Smooth muscle cell (in vitro differentiated cells): ENCODE data around the gene SOBP. TPM values are rescaled to one million over a fixed set of nuclear protein-coding genes. Genes with fewer than 3 reads are reported as not detected.

Experiments used
- DNase-seq: peaks from one replicate; lab custom pipeline; 2025; ENCODE audit not compliant: unreplicated experiment; lab: John Stamatoyannopoulos, UW
- H2AFZ ChIP-seq: fragments of 200-600 bp; sonication (generic); 2 replicates; pipeline ENCODE4 v1.6.0; 2016; ENCODE audit warnings: antibody characterized with exemption, low read depth, mild to moderate bottlenecking
- H3F3A ChIP-seq: fragments of 200-600 bp; sonication (generic); 2 replicates; pipeline ENCODE4 v1.6.0; 2017; ENCODE audit warnings: antibody characterized with exemption, low read depth
- H3K27ac ChIP-seq: fragments of 200-600 bp; sonication (generic); 2 replicates; pipeline ENCODE4 v1.5.1; 2016; ENCODE audit warnings: low read depth, mild to moderate bottlenecking
- H3K27me3 ChIP-seq: fragments of 200-600 bp; sonication (generic); 2 replicates; pipeline ENCODE4 v1.6.1; 2016; ENCODE audit warnings: low read depth, mild to moderate bottlenecking
- H3K36me3 ChIP-seq: fragments of 200-600 bp; sonication (generic); 2 replicates; pipeline ENCODE4 v1.5.1; 2016; ENCODE audit warnings: low read depth
- H3K4me1 ChIP-seq: fragments of 200-600 bp; sonication (generic); 2 replicates; pipeline ENCODE4 v1.5.1; 2016; ENCODE audit warnings: low read depth
- H3K4me2 ChIP-seq: fragments of 200-600 bp; sonication (generic); 2 replicates; pipeline ENCODE4 v1.6.0; 2016; ENCODE audit warnings: mild to moderate bottlenecking
- H3K4me3 ChIP-seq: fragments of 200-600 bp; sonication (generic); 2 replicates; pipeline ENCODE4 v1.5.1; 2016; ENCODE audit warnings: mild to moderate bottlenecking
- H3K79me2 ChIP-seq: fragments of 200-600 bp; sonication (generic); 2 replicates; pipeline ENCODE4 v1.6.0; 2016; ENCODE audit warnings: low read depth, mild to moderate bottlenecking
- H3K9ac ChIP-seq: fragments of 200-600 bp; sonication (generic); 2 replicates; pipeline ENCODE4 v1.6.0; 2016; ENCODE audit warnings: low read depth
- H3K9me3 ChIP-seq: fragments of 200-600 bp; sonication (generic); replicated peaks from 2 replicates; pipeline ENCODE4 v1.5.1; 2016; ENCODE audit warnings: low read depth
- H4K20me1 ChIP-seq: fragments of 200-600 bp; sonication (generic); 2 replicates; pipeline ENCODE4 v1.6.0; 2016; ENCODE audit warnings: low read depth
- CTCF ChIP-seq: fragments of 200-600 bp; sonication (generic); IDR thresholded peaks from 2 replicates; pipeline ENCODE4 v1.5.1; 2017; ENCODE audit warnings: borderline replicate concordance, mild to moderate bottlenecking, antibody characterized with exemption; ENCODE audit not compliant: insufficient read depth, poor library complexity, severe bottlenecking
- WGBS: methylation state at CpG from one replicate; pipeline ENCODE4 v1.1.7; 2016; ENCODE audit warnings: low lambda C conversion rate; 5-methylcytosine and 5-hydroxymethylcytosine counted together
- polyA plus RNA-seq: library from polyadenylated mRNA; unstranded; fragments of >200 nt; fragmentation: Nextera tagmentation; extraction: Ambion mirVana; gene quantifications from 2 replicates; pipeline ENCODE4 v1.2.1, GENCODE V29; 2016
- total RNA-seq: library from RNA; depleted of rRNA; stranded (reverse); fragments of >200 nt; gene quantifications from 2 replicates; pipeline ENCODE4 v1.2.3, GENCODE V29; 2014

Gene SOBP
- total and polyA plus RNA-seq, 2 experiments from 2014 or later = 0.67 to 4.0 TPM

GRCh38 chr6:107655245-107655644, 165.3 kb downstream of the SOBP start:
- no peak overlapping the region for H3K27ac ChIP-seq
- no peak overlapping the region for H3K4me3 ChIP-seq
- H3K4me2 ChIP-seq = no peak overlapping the region
- no peaks in the 10 kb centered on the region for H3K9me3 ChIP-seq
- H3K9ac ChIP-seq = no peak overlapping the region
- no peaks in the 10 kb centered on the region for H3K79me2 ChIP-seq
- no peaks in the 10 kb centered on the region for H3K27me3 ChIP-seq
- no peak for TF ChIP-seq CTCF
- DNase-seq = no peak
- no peak overlapping the region for H2AFZ ChIP-seq
- H4K20me1 ChIP-seq = no peaks in the 10 kb centered on the region
- no peaks in the 10 kb centered on the region for H3K4me1 ChIP-seq
- 31% methylated on average over 4 of the region's 4 CpGs for WGBS
- no peaks in the 10 kb centered on the region for H3F3A ChIP-seq
- H3K36me3 ChIP-seq = no peaks in the 10 kb centered on the region

GRCh38 chr6:107655864-107656263, 165.9 kb downstream of the SOBP start:
- H3F3A ChIP-seq = no peaks in the 10 kb centered on the region
- no peaks in the 10 kb centered on the region for H3K9me3 ChIP-seq
- H3K4me3 ChIP-seq = no peak overlapping the region
- H2AFZ ChIP-seq = no peak overlapping the region
- no peak overlapping the region for H3K27ac ChIP-seq
- no peaks in the 10 kb centered on the region for H4K20me1 ChIP-seq
- DNase-seq = no peak
- no peaks in the 10 kb centered on the region for H3K27me3 ChIP-seq
- no peaks in the 10 kb centered on the region for H3K79me2 ChIP-seq
- H3K9ac ChIP-seq = no peak overlapping the region
- no peaks in the 10 kb centered on the region for H3K4me1 ChIP-seq
- 94% methylated on average over 2 of the region's 2 CpGs for WGBS
- no peak overlapping the region for H3K4me2 ChIP-seq
- TF ChIP-seq CTCF = no peak
- no peaks in the 10 kb centered on the region for H3K36me3 ChIP-seq

DNA sequence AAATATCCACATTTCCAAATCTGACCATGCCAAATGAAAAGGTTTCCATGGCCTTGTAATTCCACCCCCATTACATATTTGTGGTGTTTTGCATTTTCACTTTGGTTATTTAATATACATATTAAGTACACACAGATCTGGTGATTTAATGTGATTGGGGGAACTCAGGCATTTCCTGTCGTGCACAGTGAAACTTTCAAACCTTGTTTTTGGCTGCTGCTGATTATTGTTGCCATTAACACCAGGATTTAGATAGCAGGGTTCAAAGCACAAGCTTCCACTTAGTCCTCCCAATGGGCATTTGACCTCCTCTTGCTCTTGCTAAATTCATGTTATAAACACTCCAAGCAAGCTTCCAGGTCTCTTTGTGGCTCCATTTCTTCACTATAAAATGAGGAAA, 166.5 kb downstream of the SOBP start:
- Histone ChIP-seq H3K4me3 (no peak overlapping the region), H4K20me1 (no peaks in the 10 kb centered on the region), H3K4me1 (no peaks in the 10 kb centered on the region), H3K9ac (no peak overlapping the region), H3K79me2 (no peaks in the 10 kb centered on the region), H3K9me3 (no peaks in the 10 kb centered on the region), H2AFZ (no peak overlapping the region), H3K27ac (peak overlapping the region; percentile 34), H3K36me3 (no peaks in the 10 kb centered on the region), H3F3A (no peaks in the 10 kb centered on the region), H3K27me3 (no peaks in the 10 kb centered on the region), H3K4me2 (no peak overlapping the region)
- TF ChIP-seq CTCF = no peak
- 37% methylated on average over 1 of the region's 1 CpG for WGBS
- DNase-seq = no peak

GRCh38 chr6:107656883-107657282, 167.0 kb downstream of the SOBP start:
- H3K27ac ChIP-seq = peak overlapping the region; percentile 34
- H3F3A ChIP-seq = no peaks in the 10 kb centered on the region
- no peak overlapping the region for H3K9ac ChIP-seq
- DNase-seq = no peak
- H3K4me1 ChIP-seq = no peaks in the 10 kb centered on the region
- TF ChIP-seq CTCF = no peak
- 74% methylated on average over 8 of the region's 8 CpGs for WGBS
- H3K36me3 ChIP-seq = no peaks in the 10 kb centered on the region
- no peak overlapping the region for H2AFZ ChIP-seq
- no peak overlapping the region for H3K4me3 ChIP-seq
- no peaks in the 10 kb centered on the region for H3K27me3 ChIP-seq
- no peaks in the 10 kb centered on the region for H3K79me2 ChIP-seq
- no peaks in the 10 kb centered on the region for H4K20me1 ChIP-seq
- H3K4me2 ChIP-seq = no peak overlapping the region
- H3K9me3 ChIP-seq = no peaks in the 10 kb centered on the region
